CD4-positive, alpha-beta T cell treated with Interleukin-17A for 1 hour (primary cell): ENCODE results near the gene MS4A18.
"Not testable (repeated sequence)": the region's sequence is repeated elsewhere in the genome, so short reads cannot be mapped to it uniquely, and the experiment has no call there.

Source experiments
- DNase-seq: peaks from one replicate; pipeline ENCODE4 v3.0.0-alpha.2; 2020

MS4A18 gene

DNA sequence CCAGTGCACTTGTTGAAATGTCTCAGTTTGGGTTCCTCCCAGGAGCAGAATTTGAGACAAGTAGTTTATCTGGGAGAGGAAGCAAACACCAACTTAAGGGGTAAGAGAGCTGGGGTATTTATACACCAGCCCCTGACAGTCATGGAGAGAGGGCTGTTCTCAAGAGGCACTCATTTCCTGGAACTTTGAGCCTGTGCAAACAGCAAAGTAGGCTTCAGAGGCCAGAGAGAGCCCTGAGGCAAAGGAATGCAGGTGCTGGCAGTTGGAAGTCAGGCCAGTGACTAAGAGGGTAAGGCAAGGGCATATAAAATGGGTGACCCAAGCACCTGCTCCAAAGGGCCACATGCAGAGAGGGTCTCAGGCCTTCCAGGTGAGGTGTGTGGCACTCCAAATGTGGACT lies 16.1 kb downstream of the MS4A18 start:
- DNase-seq: no peak

- DNase-seq: no peak
Observed at GRCh38 chr11:60741421-60741820, 16.9 kb downstream of the MS4A18 start.

- no peak for DNase-seq
Observed at GRCh38 chr11:60743058-60743457, 18.5 kb downstream of the MS4A18 start.

DNA sequence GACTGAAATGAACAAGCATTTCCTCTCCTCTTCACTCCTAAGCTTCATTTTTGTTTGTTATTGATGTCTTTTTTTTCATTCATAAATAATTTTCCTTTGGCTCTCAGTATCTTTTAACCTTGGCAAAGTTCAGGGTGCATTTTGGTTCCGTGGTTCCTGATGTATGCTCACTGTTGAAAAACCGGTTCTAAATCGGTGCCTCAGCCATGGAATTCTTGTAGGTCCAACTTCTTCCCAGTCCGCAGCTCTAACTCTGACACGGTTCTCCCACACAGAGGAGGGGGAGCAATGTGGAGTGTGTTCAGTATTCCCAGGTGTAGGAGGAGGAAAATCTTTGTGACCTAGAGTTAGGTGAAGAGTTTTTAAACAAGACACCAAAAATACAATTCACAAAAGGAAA lies 19.6 kb downstream of the MS4A18 start:
- DNase-seq: no peak

DNA sequence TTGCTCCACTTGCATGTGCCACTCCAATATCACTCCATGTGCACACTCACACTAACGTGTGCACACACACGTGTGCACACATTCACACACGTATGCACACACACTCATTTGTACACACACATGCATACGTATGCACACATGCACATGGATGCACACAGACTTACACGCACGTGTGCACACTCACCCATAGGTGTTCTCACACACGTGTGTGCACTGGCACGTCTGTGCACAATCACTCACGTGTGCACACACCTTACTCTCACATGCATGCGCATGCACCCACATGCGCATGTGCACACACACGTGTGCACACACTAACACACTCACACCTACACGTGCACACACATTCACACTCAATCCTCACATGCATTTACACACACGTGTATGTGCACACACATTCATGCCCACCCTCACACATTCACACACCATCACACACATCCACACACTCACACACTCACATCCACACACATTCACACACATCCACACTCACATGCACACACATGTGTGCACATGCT lies 22.9 kb downstream of the MS4A18 start:
- DNase-seq: no peak

- DNase-seq: no peak
Observed at GRCh38 chr11:60748225-60748624, 23.7 kb downstream of the MS4A18 start.

DNA sequence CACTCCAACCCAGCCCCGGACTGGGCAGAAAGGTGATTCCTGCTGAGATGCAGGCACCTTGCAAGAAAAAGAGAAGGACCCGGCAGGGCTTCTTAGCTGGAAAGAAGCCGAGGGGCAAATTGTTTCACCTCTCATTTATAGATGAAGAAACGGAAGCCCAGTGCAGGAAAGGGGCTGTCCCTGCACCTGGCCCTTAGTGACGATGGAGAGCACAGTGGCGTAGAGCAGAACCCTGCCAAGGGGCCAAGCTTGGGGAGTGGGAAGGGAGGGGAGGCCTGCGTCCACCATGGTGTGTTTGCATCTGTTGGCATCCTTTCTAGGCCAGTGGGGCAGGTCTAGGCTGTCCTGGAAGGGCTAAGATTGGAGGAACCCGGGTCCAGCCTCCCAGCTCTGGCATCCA lies 24.3 kb downstream of the MS4A18 start:
- DNase-seq: no peak

GRCh38 chr11:60750911-60751310 lies 26.4 kb downstream of the MS4A18 start:
- DNase-seq: no peak

GRCh38 chr11:60753309-60753708 lies 28.8 kb downstream of the MS4A18 start:
- no peak for DNase-seq

DNA sequence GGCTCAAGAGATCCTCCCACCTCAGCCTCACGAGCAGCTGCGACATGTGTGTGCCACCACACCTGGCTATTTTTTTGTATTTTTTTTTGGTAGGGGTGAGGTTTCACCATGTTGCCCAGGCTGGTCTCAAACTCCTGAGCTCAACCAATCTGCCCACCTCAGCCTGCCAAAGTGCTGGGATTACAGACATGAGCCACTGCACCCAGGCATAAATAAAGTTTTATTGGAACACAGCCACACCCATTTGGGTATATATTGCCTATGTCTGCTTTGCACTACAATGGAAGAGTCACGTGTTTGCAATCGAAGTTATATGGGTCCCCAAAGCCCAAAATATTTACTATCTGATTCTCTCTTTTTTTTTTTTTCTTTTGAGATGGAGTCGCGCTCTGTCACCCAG lies 30.4 kb downstream of the MS4A18 start:
- DNase-seq: no peak

DNA sequence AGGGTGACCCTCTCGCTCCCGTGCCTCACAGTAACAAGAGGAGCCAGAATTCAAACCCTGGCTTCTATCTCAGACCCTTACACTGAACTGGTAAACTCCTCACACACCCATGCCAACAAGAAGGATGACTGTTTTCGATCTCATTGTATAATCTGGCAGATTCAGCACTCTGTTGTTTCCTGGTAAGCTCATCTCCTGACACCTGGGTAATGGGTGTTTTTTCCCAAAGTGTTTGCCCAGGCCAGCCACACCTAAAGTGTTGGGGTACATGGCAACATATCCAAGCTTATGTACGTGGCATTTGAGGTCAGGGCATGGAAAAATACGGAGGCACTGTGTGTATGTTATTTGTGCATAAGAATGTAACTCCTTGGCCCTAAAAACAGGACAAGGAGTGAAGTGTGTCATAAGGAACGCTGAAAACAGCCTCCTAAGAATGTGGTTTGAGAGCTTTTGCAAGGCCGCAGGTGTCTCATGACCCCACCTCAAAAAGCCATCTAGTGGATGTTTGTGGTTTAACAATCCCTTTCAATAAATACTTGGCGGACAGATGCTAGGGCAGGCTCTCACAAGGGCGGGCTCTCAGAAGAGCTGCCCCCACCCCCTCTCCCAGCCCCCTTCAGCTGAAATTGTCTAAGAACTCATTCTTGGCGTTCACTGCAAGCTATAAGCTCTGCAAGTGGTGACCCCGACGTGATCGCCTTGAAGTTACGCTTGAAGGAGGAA lies 31.9 kb downstream of the MS4A18 start, which contains the start of gene MS4A15:
MS4A15 (plus strand) TSS at position 561 of the 726 bp plus-strand sequence. CDS start 6,867 bp downstream, outside the sequence.
- DNase-seq: peak; percentile 3

- DNase-seq: no peak
Observed at GRCh38 chr11:60757231-60757800, 32.8 kb downstream of the MS4A18 start.

GRCh38 chr11:60758671-60759070 lies 34.2 kb downstream of the MS4A18 start:
- not testable (repeated sequence) for DNase-seq

- not testable (repeated sequence) for DNase-seq
Observed at GRCh38 chr11:60759438-60760225, 35.1 kb downstream of the MS4A18 start.

- no peak for DNase-seq
Observed at GRCh38 chr11:60761436-60762190, 37.1 kb downstream of the MS4A18 start.

DNA sequence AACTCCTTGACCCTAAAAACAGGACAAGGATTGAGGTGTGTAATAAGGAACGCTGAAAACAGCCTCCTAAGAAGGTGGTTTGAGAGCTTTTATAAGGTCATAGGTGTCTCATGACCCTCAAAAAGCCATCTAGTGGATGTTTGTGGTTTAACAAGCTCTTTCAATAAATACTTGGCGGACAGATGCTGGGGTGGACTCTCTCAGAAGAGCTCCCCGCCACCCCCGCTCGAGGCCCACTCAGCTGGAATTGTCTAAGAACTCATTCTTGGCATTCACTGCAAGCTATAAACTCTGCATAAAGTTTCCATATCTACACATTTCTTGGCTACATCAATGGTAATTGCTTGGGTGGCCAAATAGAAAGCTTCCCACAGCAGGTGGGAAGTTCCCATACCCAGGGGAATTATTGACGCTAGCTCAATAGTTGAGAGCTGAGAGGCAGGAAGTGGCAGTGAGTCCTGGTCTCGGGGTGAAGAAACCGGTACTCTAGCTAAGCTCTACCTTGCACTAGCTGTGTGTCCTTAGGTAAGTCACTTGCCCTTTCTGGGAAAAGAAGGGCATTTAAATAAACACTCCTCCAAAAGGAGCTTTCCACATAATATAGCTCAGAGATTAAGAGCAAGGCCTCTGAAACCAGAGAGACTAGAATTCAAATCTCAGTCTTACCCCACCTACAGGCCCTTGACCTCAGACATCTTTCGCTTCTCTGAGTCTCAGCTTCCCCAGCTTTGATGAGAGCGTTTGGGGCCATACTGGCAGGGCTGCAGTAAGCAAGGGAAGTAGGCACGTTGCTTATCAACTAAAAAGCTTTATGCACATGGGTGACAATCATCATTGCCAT lies 38.6 kb downstream of the MS4A18 start:
- DNase-seq: no peak

GRCh38 chr11:60763692-60764369 lies 39.3 kb downstream of the MS4A18 start:
- no peak for DNase-seq

DNA sequence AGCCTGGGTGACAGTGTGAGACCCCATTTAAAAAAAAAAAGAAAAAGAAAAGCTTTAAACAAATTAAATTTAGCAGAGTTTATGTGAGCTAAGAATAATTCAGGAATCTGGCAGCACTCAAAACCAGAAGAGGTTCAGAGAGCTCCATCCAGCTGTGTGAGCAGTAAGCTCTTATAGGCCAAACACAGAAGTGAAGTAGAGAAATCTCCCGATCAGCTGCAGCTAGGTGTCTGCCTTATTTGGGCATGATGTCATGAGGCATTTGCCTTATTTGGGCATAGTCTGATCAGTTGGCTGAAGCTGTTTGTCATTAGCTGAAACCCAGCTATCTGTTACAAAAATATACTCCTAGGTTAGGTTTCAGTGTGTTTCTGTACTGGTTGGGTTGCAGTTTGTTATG lies 40.4 kb downstream of the MS4A18 start:
- no peak for DNase-seq

- no peak for DNase-seq
Observed at GRCh38 chr11:60765355-60765754, 40.8 kb downstream of the MS4A18 start.

DNA sequence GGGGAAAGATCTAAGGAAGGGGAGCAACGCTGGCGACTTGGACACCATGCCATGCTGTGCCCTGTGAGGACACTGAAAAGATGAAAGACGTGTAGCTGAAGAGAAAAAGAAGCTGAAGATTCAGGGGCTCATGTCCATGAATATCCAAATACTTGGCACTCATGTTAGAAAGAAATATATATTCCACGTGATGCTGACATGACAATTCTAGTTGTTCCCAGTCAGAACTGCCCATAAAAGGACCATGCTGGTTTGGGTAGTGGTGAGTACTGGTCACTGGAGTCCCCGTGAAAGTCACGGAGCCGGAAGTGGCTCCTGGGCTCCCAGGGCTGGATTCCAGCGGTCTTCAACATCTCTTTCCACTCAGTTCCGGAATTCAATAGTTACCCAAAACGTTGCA lies 42.0 kb downstream of the MS4A18 start:
- DNase-seq: no peak

DNA sequence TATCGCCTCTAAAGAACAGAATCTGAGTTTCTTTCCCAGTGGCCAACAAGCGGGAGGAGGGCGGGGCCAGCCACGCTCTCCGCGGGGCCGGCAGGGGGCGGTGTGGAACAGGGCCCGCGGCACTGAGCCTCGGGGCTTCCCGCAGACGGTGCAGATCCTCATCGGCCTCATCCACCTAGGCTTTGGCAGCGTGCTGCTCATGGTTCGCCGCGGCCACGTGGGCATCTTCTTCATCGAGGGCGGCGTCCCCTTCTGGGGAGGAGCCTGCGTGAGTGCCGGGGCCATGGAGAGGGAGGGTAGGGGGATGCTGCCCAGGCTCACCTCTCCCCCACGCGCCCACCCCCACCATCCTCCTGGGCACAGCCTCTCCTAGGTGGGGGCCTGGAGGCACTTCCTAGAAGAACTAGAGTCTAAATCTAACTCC lies 42.9 kb downstream of the MS4A18 start:
- DNase-seq: no peak
